Measurements from ENCODE around the gene TFAM. TPM values are rescaled to one million over a fixed set of nuclear protein-coding genes. Genes with fewer than 3 reads are reported as not detected.
A peak's percentile ranks its signal among the peaks of the same experiment; 100 is the strongest.

The TFAM gene
- 97.3 and 97.5 TPM in 2 replicates for total RNA-seq (2021; fragmentation: NEBNext Ultra II Directional; extraction: Animal tissue kit (Norgen Biotek cat#: 25700))
- 29.3 and 34.0 TPM in 2 replicates for polyA plus RNA-seq (2011; rRNA removed)
- polyA plus RNA-seq (2011; cell fraction: cytosol; rRNA removed): 30.0 TPM
- 26.3 TPM for polyA plus RNA-seq (2011; cell fraction: nucleus; rRNA removed)
- polyA plus RNA-seq (2012, experiment 1 of 2): 40.4 to 58.0 TPM (median 43.5 TPM) in 4 replicates
- polyA plus RNA-seq (2012, experiment 2 of 2): 3.9 TPM
- 89.9 TPM for polyA plus RNA-seq (2013, experiment 1 of 2)
- polyA plus RNA-seq (2013, experiment 2 of 2): 94.8 TPM
- polyA minus RNA-seq (2011; rRNA and poly(A)+ RNA removed): 20.7 and 23.3 TPM in 2 replicates
- 20.2 TPM for polyA minus RNA-seq (2011; cell fraction: cytosol; rRNA and poly(A)+ RNA removed)
- polyA minus RNA-seq (2011; cell fraction: nucleus; rRNA and poly(A)+ RNA removed): 28.5 TPM
- long read RNA-seq, experiment 1, full-length matches to known transcripts: 33 of 87 reads
- long read RNA-seq, experiment 1, partial matches to known transcripts: 35 of 87 reads
- long read RNA-seq, experiment 1, other reads (novel, unspliced or antisense): 19 of 87 reads
- long read RNA-seq, experiment 2, full-length matches to known transcripts: 107 of 200 reads
- long read RNA-seq, experiment 2, partial matches to known transcripts: 89 of 200 reads
- long read RNA-seq, experiment 2, other reads (novel, unspliced or antisense): 4 of 200 reads

DNA sequence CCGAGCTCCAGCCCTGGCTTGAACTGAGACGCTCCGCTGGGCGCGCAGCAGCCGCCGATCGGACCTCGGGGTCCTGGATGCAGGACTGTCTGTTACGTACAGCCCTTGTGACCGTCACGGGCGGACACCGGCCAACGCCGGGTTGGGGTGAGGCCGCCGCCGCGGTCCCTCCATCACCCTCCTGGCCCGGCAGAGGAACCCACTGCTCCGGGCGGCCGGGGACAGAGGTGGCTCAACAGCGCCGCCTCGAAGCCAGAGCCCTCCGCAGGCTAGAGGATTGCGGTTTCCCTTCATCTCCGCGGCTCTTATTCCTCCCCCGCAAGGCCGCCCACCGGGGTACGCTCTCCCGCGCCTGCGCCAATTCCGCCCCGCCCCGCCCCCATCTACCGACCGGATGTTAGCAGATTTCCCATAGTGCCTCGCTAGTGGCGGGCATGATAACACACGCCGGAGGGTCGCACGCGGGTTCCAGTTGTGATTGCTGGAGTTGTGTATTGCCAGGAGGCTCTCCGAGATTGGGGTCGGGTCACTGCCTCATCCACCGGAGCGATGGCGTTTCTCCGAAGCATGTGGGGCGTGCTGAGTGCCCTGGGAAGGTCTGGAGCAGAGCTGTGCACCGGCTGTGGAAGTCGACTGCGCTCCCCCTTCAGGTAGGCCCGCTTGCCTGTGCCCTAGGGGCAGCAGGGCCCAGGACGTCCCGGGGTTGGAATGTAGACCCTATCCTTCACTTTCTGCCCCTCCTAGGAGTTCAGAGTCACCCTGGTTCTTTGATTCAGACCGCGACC lies at the start of gene TFAM:
Gene TFAM (plus strand): TSS at position 412 of the 785 bp plus-strand sequence. CDS start 138 bp downstream, at position 550.
- Histone ChIP-seq H3K27me3 (replicated peaks in 1 of 4; ENCODE audit: control insufficient read depth in 3 of 4, extremely low read depth in 1 of 4, insufficient read depth in 3 of 4, low read length in 3 of 4) (no peaks in the 10 kb centered on the region), H3K56ac (replicated peaks; ENCODE audit: insufficient read length, low read depth, low read length) (peak within 1 kb of the TSS; percentile 97), H3K23me2 (ENCODE audit: low read depth, low read length) (0 out of 2 replicates have a peak, but pooled peaks cover 4% of the 10 kb centered on the region), H3K4me2 (ENCODE audit: insufficient read depth in 1 of 2, low read depth in 2 of 2, low read length in 2 of 2) (peak within 1 kb of the TSS; percentile 61 to 79), H3K9me3 (ENCODE audit: insufficient read depth in 2 of 2, low read depth in 1 of 2, low read length in 1 of 2) (no peaks in the 10 kb centered on the region), H3K14ac (ENCODE audit: insufficient read length) (no peak within 1 kb of the TSS), H3K9ac (replicated peaks in 1 of 4; ENCODE audit: extremely low read depth in 1 of 4, low read depth in 3 of 4, low read length in 3 of 4) (peak within 1 kb of the TSS; percentile 88 to 97 (median 95)), H4K20me1 (replicated peaks in 1 of 2; ENCODE audit: control insufficient read depth in 1 of 2, insufficient read depth in 2 of 2, low read length in 2 of 2) (no peaks in the 10 kb centered on the region), H3K27ac (ENCODE audit: low read depth, low read length) (peak within 1 kb of the TSS; percentile 90), H3K4me3 (ENCODE audit: extremely low read depth in 1 of 4, insufficient read depth in 2 of 4, low read depth in 3 of 4, low read length in 4 of 4) (peak within 1 kb of the TSS; percentile 80 to 98 (median 94)), H3K18ac (ENCODE audit: extremely low read depth, low read length) (peak within 1 kb of the TSS; percentile 98), H4K8ac (ENCODE audit: extremely low read depth, insufficient read depth, low read length) (peak within 1 kb of the TSS; percentile 97; the same call in 1 of the 2 replicates), H4K5ac (ENCODE audit: insufficient read length, low read depth, low read length) (peak within 1 kb of the TSS; percentile 97), H2BK15ac (ENCODE audit: low read length) (no peak within 1 kb of the TSS), H3K23ac (ENCODE audit: insufficient read length) (no peak within 1 kb of the TSS), H2BK120ac (replicated peaks; ENCODE audit: low read depth, low read length) (no peak within 1 kb of the TSS), H2BK20ac (ENCODE audit: low read length) (no peak within 1 kb of the TSS), H2AK5ac (ENCODE audit: low read depth, low read length) (no peak within 1 kb of the TSS), H2BK5ac (ENCODE audit: low read depth, low read length) (peak within 1 kb of the TSS; percentile 96), H3K79me2 (ENCODE audit: control insufficient read depth in 1 of 2, insufficient read depth in 2 of 2, low read length in 2 of 2) (peaks cover 5 to 31% of the 10 kb centered on the region in 2 experiments; a peak in 3 of 4 replicates), H3K79me1 (ENCODE audit: low read depth, low read length) (no peaks in the 10 kb centered on the region; the same call in 1 of the 2 replicates), H3K36me3 (ENCODE audit: control insufficient read depth in 2 of 4, insufficient read depth in 4 of 4, low read length in 3 of 4) (peaks cover 8 to 33% (median 16%) of the 10 kb centered on the region in 4 experiments; a peak in 5 of 8 replicates), H3K4me1 (replicated peaks in 1 of 4; ENCODE audit: control insufficient read depth in 3 of 4, insufficient read depth in 4 of 4, low read length in 3 of 4) (peaks cover 0 to 4% (median 1%) of the 10 kb centered on the region in 4 experiments; a peak in 3 of 7 replicates), H2AFZ (ENCODE audit: low read length) (peak within 1 kb of the TSS; percentile 86), H3K4ac (replicated peaks; ENCODE audit: insufficient read length, low read depth, low read length) (no peak within 1 kb of the TSS), H4K91ac (replicated peaks; ENCODE audit: insufficient read length, low read length) (peak within 1 kb of the TSS; percentile 95), H2BK12ac (ENCODE audit: low read depth, low read length) (peak within 1 kb of the TSS; percentile 19; the same call in 1 of the 2 replicates)
- ChIA-PET POLR2A (ENCODE audit: partially characterized antibody) (interaction anchor here (0.7 to 3.0 kb wide), 14 partner anchors 8 to 117 kb away, joined by 3 to 21 read pairs (median 3); partner anchors contain the start of genes CISD1 and UBE2D1), CTCF (ENCODE audit: partially characterized antibody) (interaction anchor here (0.5 to 5.4 kb wide), 9 partner anchors 24 to 146 kb away, joined by 3 to 36 read pairs (median 3); no protein-coding TSS in a partner anchor)
- DNase-seq (ENCODE audit: low read depth in 1 of 2, low spot score in 2 of 2): peak; percentile 53 to 96
- no peak for FAIRE-seq
- WGBS, 2 experiments (ENCODE audit: extremely low coverage in 1 of 2, insufficient coverage in 1 of 2, insufficient read length in 1 of 2, insufficient replicate concordance in 2 of 2, low coverage in 1 of 2, low lambda C conversion rate in 2 of 2, missing lambda C conversion rate in 1 of 2): 2% methylated on average over 44 of the region's 65 CpGs; no CpG with 5 or more reads in 1 of the 2 experiments
- peak; percentile 83; the same call in 1 of the 2 replicates for TF ChIP-seq TAF1 (IDR thresholded peaks at IDR 0.05; ENCODE audit: low read depth, low read length)
- TF ChIP-seq CBX8 (IDR thresholded peaks at IDR 0.05; ENCODE audit: borderline replicate concordance, low read depth, low read length): no peak
- TF ChIP-seq HDAC2 (IDR thresholded peaks at IDR 0.05; ENCODE audit: borderline replicate concordance in 1 of 2, low read depth in 2 of 2, low read length in 2 of 2): peak in 1 of 2 experiments; percentile 15; a peak in 1 of 4 replicates
- TF ChIP-seq KDM1A (IDR thresholded peaks at IDR 0.05; ENCODE audit: borderline replicate concordance, low read length): no peak
- TF ChIP-seq RFX5 (IDR thresholded peaks at IDR 0.05; ENCODE audit: borderline replicate concordance, low read depth, low read length): no peak
- TF ChIP-seq RBBP5 (IDR thresholded peaks at IDR 0.05; ENCODE audit: borderline replicate concordance, low read depth, low read length): 0 out of 2 replicates have a peak, but pooled peaks have one; percentile 47
- TF ChIP-seq CHD2 (IDR thresholded peaks at IDR 0.05; ENCODE audit: low read length): no peak

Data from H1 (cell line).